ENCODE results near the gene NRP1. TPM values are rescaled to one million over a fixed set of nuclear protein-coding genes. Genes with fewer than 3 reads are reported as not detected.

NRP1 gene
- total RNA-seq, 4 donors from 2014 or later = 47.1 to 286 (median 111) TPM

GRCh38 chr10:33253411-33253810 is 81.1 kb downstream of the NRP1 start:
- Histone ChIP-seq H3K36me3 (no peaks in the 10 kb centered on the region), H3K9me3 (no peaks in the 10 kb centered on the region), H3K27me3 (no peaks in the 10 kb centered on the region), H3K4me1 (no peaks in the 10 kb centered on the region), H3K4me3 (no peak overlapping the region), H3K27ac (peak overlapping the region in 1 of 2 donors; percentile 36)
- intact Hi-C loops (cut with DNase I; ENCODE audit: low total_unique reads) = no loop called here
- no peak for TF ChIP-seq CTCF (IDR thresholded peaks at IDR 0.05)
- no peak for TF ChIP-seq POLR2A (IDR thresholded peaks at IDR 0.05)
- no peak for DNase-seq

GRCh38 chr10:33252794-33253203 is 81.7 kb downstream of the NRP1 start:
- no peak for DNase-seq
- H3K9me3 ChIP-seq = no peaks in the 10 kb centered on the region
- H3K27ac ChIP-seq = peak overlapping the region in 1 of 2 donors; percentile 36
- H3K27me3 ChIP-seq = no peaks in the 10 kb centered on the region
- no peak for TF ChIP-seq CTCF (IDR thresholded peaks at IDR 0.05)
- TF ChIP-seq POLR2A (IDR thresholded peaks at IDR 0.05) = no peak
- H3K4me3 ChIP-seq = no peak overlapping the region
- intact Hi-C loops (cut with DNase I; ENCODE audit: low total_unique reads) = no loop called here
- H3K36me3 ChIP-seq = no peaks in the 10 kb centered on the region
- no peaks in the 10 kb centered on the region for H3K4me1 ChIP-seq

DNA sequence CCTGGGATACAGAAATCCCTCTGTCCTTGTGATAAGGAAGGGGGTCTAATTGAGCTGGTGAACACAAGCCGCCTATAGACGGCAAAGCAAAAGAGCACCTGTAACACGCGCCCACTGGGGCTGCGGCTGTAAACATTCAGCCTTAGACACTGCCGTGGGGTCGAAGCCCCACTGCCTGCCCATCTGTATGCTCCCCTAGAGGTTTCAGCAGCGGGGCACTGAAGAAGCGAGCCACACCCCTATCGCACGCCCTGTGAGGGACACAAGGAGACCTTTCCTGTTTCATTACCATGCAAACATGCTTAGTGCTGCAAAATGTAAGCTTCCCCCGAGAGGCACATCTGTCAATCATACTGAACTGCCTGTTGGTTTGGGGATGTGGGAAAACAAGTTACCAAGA is 82.1 kb downstream of the NRP1 start:
- H3K27ac ChIP-seq = peak overlapping the region in 1 of 2 donors; percentile 36
- no peaks in the 10 kb centered on the region for H3K36me3 ChIP-seq
- no peak for TF ChIP-seq CTCF (IDR thresholded peaks at IDR 0.05)
- H3K4me3 ChIP-seq = no peak overlapping the region
- no peak for DNase-seq
- H3K27me3 ChIP-seq = no peaks in the 10 kb centered on the region
- intact Hi-C loops (cut with DNase I; ENCODE audit: low total_unique reads) = no loop called here
- no peaks in the 10 kb centered on the region for H3K4me1 ChIP-seq
- H3K9me3 ChIP-seq = no peaks in the 10 kb centered on the region

DNA sequence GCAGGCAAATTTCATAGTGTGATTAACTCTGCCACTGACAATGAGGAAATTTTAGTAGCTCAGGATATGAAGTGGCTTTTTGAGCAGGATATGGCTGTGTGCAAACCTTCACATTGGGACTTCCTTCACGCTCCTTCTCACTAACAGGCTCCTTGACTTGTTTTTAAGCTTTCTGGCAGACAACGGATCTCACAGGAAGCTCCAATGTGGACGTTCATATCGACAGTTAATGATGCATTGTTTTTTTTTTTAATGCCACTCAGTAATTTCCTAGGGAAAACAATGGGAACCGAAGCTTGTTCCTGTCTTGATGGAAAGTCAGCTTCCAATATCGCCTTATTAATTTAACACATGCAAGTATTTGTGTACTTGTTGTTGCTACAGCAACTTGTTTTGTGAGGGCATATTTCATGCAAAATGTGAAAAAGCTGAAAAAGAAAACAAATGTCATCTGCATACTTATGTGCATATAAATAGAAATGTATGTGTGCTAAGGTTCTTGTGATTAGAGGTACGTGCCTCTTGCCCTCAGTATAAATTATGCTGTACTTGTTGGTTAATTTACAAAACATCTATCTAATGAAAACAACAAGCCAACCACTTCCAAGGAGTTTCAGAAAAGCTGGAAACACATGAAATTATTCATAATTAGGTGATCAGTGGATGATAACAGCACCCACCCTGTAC is 84.7 kb downstream of the NRP1 start:
- no peak for TF ChIP-seq CTCF (IDR thresholded peaks at IDR 0.05)
- no peak for TF ChIP-seq POLR2A (IDR thresholded peaks at IDR 0.05)
- Histone ChIP-seq H3K27me3 (no peaks in the 10 kb centered on the region), H3K36me3 (no peaks in the 10 kb centered on the region), H3K4me1 (no peaks in the 10 kb centered on the region), H3K4me3 (no peak overlapping the region), H3K9me3 (no peaks in the 10 kb centered on the region), H3K27ac (peak overlapping the region in 1 of 2 donors; percentile 18)
- DNase-seq = no peak
- intact Hi-C loops (cut with DNase I; ENCODE audit: low total_unique reads) = no loop called here

DNA sequence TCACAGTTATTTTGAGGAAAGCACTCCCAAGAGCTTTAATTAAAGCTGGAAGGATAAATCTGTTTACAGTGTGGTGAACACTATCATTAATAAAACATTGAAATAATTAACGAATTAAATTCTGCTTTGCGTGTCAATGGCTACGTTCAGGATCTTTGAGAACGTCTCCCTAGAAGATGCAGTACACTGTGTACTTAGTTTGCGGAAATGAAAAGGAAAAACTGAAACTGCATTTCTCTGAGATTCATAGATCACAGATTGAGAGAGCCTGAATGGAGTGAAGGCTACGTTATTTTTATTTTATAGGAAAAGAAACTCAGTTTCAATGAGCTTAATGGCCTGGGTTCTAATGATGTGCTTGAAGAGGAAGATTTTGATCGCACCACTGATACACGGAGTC is 85.3 kb downstream of the NRP1 start:
- peak overlapping the region in 1 of 2 donors; percentile 9 for H3K27ac ChIP-seq
- intact Hi-C loops (cut with DNase I; ENCODE audit: low total_unique reads) = no loop called here
- no peak overlapping the region for H3K4me3 ChIP-seq
- no peaks in the 10 kb centered on the region for H3K4me1 ChIP-seq
- H3K27me3 ChIP-seq = no peaks in the 10 kb centered on the region
- TF ChIP-seq CTCF (IDR thresholded peaks at IDR 0.05) (no peak), POLR2A (IDR thresholded peaks at IDR 0.05) (no peak)
- DNase-seq = no peak
- H3K36me3 ChIP-seq = no peaks in the 10 kb centered on the region
- H3K9me3 ChIP-seq = no peaks in the 10 kb centered on the region
